GM12891 (cell line): ENCODE results near the gene PARD3.

ENCODE experiments used
- POLR2A ChIP-seq: IDR thresholded peaks from 2 replicates; pipeline ENCODE4 v1.6.1; 2011; ENCODE audit warnings: low read depth, low read length, control low read depth
- POLR2AphosphoS5 ChIP-seq: IDR thresholded peaks from 2 replicates; pipeline ENCODE4 v1.6.1; 2011; ENCODE audit warnings: low read depth, low read length, control low read depth
- POU2F2 ChIP-seq: IDR thresholded peaks from 2 replicates; pipeline ENCODE4 v1.6.1; 2011; ENCODE audit warnings: low read depth, mild to moderate bottlenecking, control low read depth, low read length, moderate library complexity
- SPI1 ChIP-seq: IDR thresholded peaks from 2 replicates; pipeline ENCODE4 v1.6.1; 2011; ENCODE audit warnings: low read depth, low read length, control low read depth
- TAF1 ChIP-seq: IDR thresholded peaks from 2 replicates; pipeline ENCODE4 v1.6.1; 2011; ENCODE audit warnings: low read depth, low read length, control low read depth

DNA sequence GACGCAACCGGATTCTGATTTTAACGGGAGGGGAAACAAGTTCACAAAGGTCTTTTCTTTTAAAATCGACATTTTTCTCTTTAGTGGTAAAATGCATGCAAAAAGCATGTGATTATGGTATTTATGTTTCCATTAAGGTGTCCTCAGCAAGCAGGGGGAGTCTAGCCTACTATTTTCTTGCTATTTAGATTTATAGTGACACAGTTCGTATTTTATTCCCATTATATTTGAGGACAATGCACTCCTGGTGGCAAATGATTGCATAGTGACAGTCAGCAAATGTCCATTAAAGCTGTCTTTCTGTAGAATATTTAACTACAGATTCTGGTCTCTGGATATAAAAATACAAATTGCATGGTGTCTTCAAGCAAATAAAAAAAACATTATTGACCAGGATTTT is 554.2 kb downstream of the PARD3 start:
- no peak for TF ChIP-seq POLR2AphosphoS5
- no peak for TF ChIP-seq POLR2A
- TF ChIP-seq POU2F2: no peak
- no peak for TF ChIP-seq SPI1
- no peak for TF ChIP-seq TAF1
